Keratinocyte (primary cell): ENCODE results near the gene ANTXR2. TPM values are rescaled to one million over a fixed set of nuclear protein-coding genes. Genes with fewer than 3 reads are reported as not detected.

Experiments
- DNase-seq: peaks from one replicate; pipeline ENCODE4 v3.0.0-alpha.2; 2011; ENCODE audit warnings: low read depth, missing footprints, low spot score
- FAIRE-seq: peaks from 2 replicates; lab custom pipeline; 2011; peaks lifted over from hg19 to GRCh38; lab: Jason Lieb, UNC
- H2AFZ ChIP-seq: 2 replicates; pipeline ENCODE4 v1.6.0; 2012; ENCODE audit warnings: low read length, control low read depth, inconsistent platforms; ENCODE audit not compliant: control insufficient read depth
- H3K27ac ChIP-seq: 2 replicates; pipeline ENCODE4 v1.5.1; 2011; ENCODE audit warnings: low read length; ENCODE audit not compliant: control insufficient read depth, insufficient read depth
- H3K27me3 ChIP-seq: 3 replicates; pipeline ENCODE4 v1.6.0; 2011; ENCODE audit warnings: low read length; ENCODE audit not compliant: control insufficient read depth, insufficient read depth; ENCODE audit errors: extremely low read depth
- H3K36me3 ChIP-seq, 2 experiments: 2 replicates in 1 of 2; 3 replicates in 1 of 2; pipeline ENCODE4 v1.5.1; 2011; ENCODE audit warnings: low read length in 2 of 2, mild to moderate bottlenecking in 1 of 2; ENCODE audit not compliant: control insufficient read depth in 2 of 2, insufficient read depth in 2 of 2; ENCODE audit errors: extremely low read depth in 1 of 2
- H3K4me1 ChIP-seq: 3 replicates; pipeline ENCODE4 v1.5.1; 2011; ENCODE audit warnings: low read length; ENCODE audit not compliant: control insufficient read depth, insufficient read depth; ENCODE audit errors: extremely low read depth
- H3K4me2 ChIP-seq: 3 replicates; pipeline ENCODE4 v1.6.0; 2011; ENCODE audit warnings: low read depth, low read length; ENCODE audit not compliant: control insufficient read depth, insufficient read depth; ENCODE audit errors: extremely low read depth
- H3K4me3 ChIP-seq, 3 experiments: fragments of 200-600 bp in 1 of 3; sonication (generic) in 1 of 3; 2 replicates in 2 of 3; 3 replicates in 1 of 3; pipeline ENCODE4 v1.5.1; 2011 to 2016; ENCODE audit warnings: low read length in 3 of 3, mild to moderate bottlenecking in 3 of 3, control low read depth in 2 of 3, inconsistent platforms in 1 of 3, low read depth in 1 of 3, mixed read lengths in 1 of 3, mixed run types in 1 of 3, moderate library complexity in 1 of 3; ENCODE audit not compliant: control insufficient read depth in 2 of 3, insufficient read depth in 2 of 3; ENCODE audit errors: extremely low read depth in 1 of 3
- H3K79me2 ChIP-seq: 2 replicates; pipeline ENCODE4 v1.6.0; 2012; ENCODE audit warnings: low read length; ENCODE audit not compliant: control insufficient read depth, insufficient read depth
- H3K9ac ChIP-seq: 3 replicates; pipeline ENCODE4 v1.6.0; 2011; ENCODE audit warnings: low read length; ENCODE audit not compliant: control insufficient read depth, insufficient read depth; ENCODE audit errors: extremely low read depth
- H3K9me1 ChIP-seq: 3 replicates; pipeline ENCODE4 v1.6.0; 2011; ENCODE audit warnings: low read length; ENCODE audit not compliant: control insufficient read depth, insufficient read depth; ENCODE audit errors: extremely low read depth
- H3K9me3 ChIP-seq: 2 replicates; pipeline ENCODE4 v1.5.1; 2012; ENCODE audit warnings: low read depth, low read length; ENCODE audit not compliant: control insufficient read depth
- H4K20me1 ChIP-seq: 3 replicates; pipeline ENCODE4 v1.6.0; 2011; ENCODE audit warnings: low read length; ENCODE audit not compliant: control insufficient read depth, insufficient read depth; ENCODE audit errors: extremely low read depth
- EZH2 ChIP-seq: IDR thresholded peaks from one replicate; pipeline ENCODE4 v1.6.1; 2012; ENCODE audit warnings: inconsistent platforms, mild to moderate bottlenecking, low read length, moderate library complexity
- dilution Hi-C: fragments of 300-500 bp; cut with MboI; formaldehyde crosslinking; loops from one replicate; pipeline ENCODE4 v1.7.0; 2020; ENCODE audit warnings: low sequenced_read_pairs; ENCODE audit not compliant: extremely low pct_ligation_motif_present
- polyA plus RNA-seq, 5 experiments: library from polyadenylated mRNA; depleted of rRNA in 3 of 5; stranded (reverse) in 3 of 5; stranded (forward) in 1 of 5; unstranded in 1 of 5; fragments of >200 nt; gene quantifications; 1 replicate in 1 of 5; 2 replicates in 3 of 5; 3 replicates in 1 of 5; pipeline versions ENCODE4 v1.2.1 to v1.2.3, GENCODE V29; 2011 to 2012; ENCODE audit warnings: missing spikeins in 2 of 5, low read depth in 1 of 5, low replicate concordance in 1 of 5
- TF ChIP-seq, protein P1 (sequence below), 3 experiments: IDR thresholded peaks in 1 of 3; conservative IDR thresholded peaks in 1 of 3; optimal IDR thresholded peaks in 1 of 3; 2 replicates in 2 of 3; 3 replicates in 1 of 3; pipeline versions ENCODE3 to v1.5.1; 2011; ENCODE audit warnings: low read length in 3 of 3, mild to moderate bottlenecking in 3 of 3, moderate library complexity in 2 of 3, control low read depth in 1 of 3, inconsistent platforms in 1 of 3; ENCODE audit not compliant: insufficient read depth in 2 of 3; ENCODE audit errors: extremely low read depth in 1 of 3

ANTXR2 gene
- polyA plus RNA-seq, 1 donor (not counting 4 experiments of a cell fraction or from before 2014, with no cell fraction given) = 89.1 TPM

DNA sequence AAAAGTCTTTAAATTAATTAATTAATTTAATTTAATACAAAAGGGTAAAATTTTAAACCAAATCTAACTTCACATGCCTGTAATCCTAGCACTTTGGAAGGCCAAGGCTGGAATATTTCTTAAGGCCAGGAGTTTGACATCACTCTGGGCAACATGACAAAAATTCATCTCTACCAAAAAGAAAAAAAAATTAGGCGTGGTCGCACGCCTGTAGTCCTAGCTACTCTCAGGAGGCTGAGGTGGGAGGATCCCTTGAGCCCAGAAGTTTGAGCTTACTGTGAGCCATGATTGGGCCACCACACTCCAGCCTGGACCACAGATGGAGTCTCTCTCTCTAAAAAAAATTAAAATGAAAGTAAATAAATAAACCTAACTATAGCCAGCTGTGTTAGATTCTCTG, 39.2 kb upstream of the ANTXR2 start:
- Histone ChIP-seq H3K9me1 (no peaks in the 10 kb centered on the region), H3K79me2 (no peaks in the 10 kb centered on the region), H3K27me3 (no peaks in the 10 kb centered on the region), H3K4me2 (no peak overlapping the region), H3K27ac (no peak overlapping the region), H3K4me3 (no peak overlapping the region), H3K36me3 (no peaks in the 10 kb centered on the region), H4K20me1 (no peaks in the 10 kb centered on the region), H3K4me1 (peaks cover 8% of the 10 kb centered on the region), H3K9ac (no peak overlapping the region), H2AFZ (no peak overlapping the region), H3K9me3 (peaks cover 2% of the 10 kb centered on the region)
- TF ChIP-seq EZH2 = no peak
- TF ChIP-seq, protein P1, sequence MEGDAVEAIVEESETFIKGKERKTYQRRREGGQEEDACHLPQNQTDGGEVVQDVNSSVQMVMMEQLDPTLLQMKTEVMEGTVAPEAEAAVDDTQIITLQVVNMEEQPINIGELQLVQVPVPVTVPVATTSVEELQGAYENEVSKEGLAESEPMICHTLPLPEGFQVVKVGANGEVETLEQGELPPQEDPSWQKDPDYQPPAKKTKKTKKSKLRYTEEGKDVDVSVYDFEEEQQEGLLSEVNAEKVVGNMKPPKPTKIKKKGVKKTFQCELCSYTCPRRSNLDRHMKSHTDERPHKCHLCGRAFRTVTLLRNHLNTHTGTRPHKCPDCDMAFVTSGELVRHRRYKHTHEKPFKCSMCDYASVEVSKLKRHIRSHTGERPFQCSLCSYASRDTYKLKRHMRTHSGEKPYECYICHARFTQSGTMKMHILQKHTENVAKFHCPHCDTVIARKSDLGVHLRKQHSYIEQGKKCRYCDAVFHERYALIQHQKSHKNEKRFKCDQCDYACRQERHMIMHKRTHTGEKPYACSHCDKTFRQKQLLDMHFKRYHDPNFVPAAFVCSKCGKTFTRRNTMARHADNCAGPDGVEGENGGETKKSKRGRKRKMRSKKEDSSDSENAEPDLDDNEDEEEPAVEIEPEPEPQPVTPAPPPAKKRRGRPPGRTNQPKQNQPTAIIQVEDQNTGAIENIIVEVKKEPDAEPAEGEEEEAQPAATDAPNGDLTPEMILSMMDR (optimal IDR thresholded peaks at IDR 0.05 in 1 of 3, IDR thresholded peaks at IDR 0.05 in 1 of 3, conservative IDR thresholded peaks at IDR 0.05 in 1 of 3; ENCODE audit: extremely low read depth in 1 of 3, insufficient read depth in 2 of 3, low read length in 3 of 3) = no peak
- DNase-seq (no peak), FAIRE-seq (no peak)
- dilution Hi-C loops = no loop called here

DNA sequence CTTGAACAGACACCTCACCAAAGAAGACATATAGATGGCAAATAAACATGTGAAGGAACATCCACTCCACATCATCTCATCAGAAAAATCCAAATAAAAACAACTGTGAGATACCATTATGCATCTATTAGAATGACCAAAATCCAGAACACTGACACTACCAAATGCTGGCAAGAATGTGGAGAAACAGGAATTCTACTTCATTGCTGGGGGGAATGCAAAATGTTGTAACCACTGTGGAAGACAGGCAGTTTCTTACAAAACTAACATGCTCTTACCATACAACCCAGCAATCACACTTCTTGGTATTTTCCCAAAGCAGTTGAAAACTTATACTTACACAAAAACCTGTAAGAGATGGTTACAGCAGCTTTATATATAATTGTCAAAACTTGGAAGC, 38.2 kb upstream of the ANTXR2 start:
- Histone ChIP-seq H3K9ac (no peak overlapping the region), H3K36me3 (no peaks in the 10 kb centered on the region), H3K4me3 (no peak overlapping the region), H3K27me3 (no peaks in the 10 kb centered on the region), H3K27ac (no peak overlapping the region), H3K4me1 (peaks cover 8% of the 10 kb centered on the region), H3K4me2 (no peak overlapping the region), H3K9me1 (no peaks in the 10 kb centered on the region), H4K20me1 (no peaks in the 10 kb centered on the region), H3K79me2 (no peaks in the 10 kb centered on the region), H3K9me3 (peaks cover 2% of the 10 kb centered on the region), H2AFZ (no peak overlapping the region)
- no peak for TF ChIP-seq EZH2
- TF ChIP-seq, protein P1 (optimal IDR thresholded peaks at IDR 0.05 in 1 of 3, IDR thresholded peaks at IDR 0.05 in 1 of 3, conservative IDR thresholded peaks at IDR 0.05 in 1 of 3; ENCODE audit: extremely low read depth in 1 of 3, insufficient read depth in 2 of 3, low read length in 3 of 3) = no peak
- FAIRE-seq = no peak
- DNase-seq = no peak
- dilution Hi-C loops = no loop called here
